Pulmonary artery endothelial cell (primary cell): ENCODE results near the gene HSF2BP. TPM values are rescaled to one million over a fixed set of nuclear protein-coding genes. Genes with fewer than 3 reads are reported as not detected.

Experiments used
- total RNA-seq: library from RNA; depleted of rRNA; stranded (reverse); fragments of >200 nt; gene quantifications from 2 replicates; pipeline ENCODE4 v1.2.3, GENCODE V29; 2014

HSF2BP gene
- total RNA-seq, 1 donor from 2014 or later, result 1.7 TPM

Other genes starting within 250 kb of the HSF2BP start
- 0.59 and 1.2 TPM in 2 replicates for gene SIK1, start 232.4 kb downstream of the HSF2BP start, total RNA-seq
- 44.3 and 44.8 TPM in 2 replicates for gene RRP1B, start 72 bp upstream of the HSF2BP start, total RNA-seq
- gene PDXK, start 59.6 kb upstream of the HSF2BP start, total RNA-seq, result 99.8 and 121 TPM in 2 replicates
- 15.4 and 20.6 TPM in 2 replicates for gene CSTB, start 116.8 kb upstream of the HSF2BP start, total RNA-seq
- 28.1 and 28.2 TPM in 2 replicates for gene RRP1, start 130.1 kb upstream of the HSF2BP start, total RNA-seq
- gene AGPAT3, start 205.7 kb upstream of the HSF2BP start, total RNA-seq, result 43.7 and 80.9 TPM in 2 replicates